ENCODE data around the gene TSEN15.

DNA sequence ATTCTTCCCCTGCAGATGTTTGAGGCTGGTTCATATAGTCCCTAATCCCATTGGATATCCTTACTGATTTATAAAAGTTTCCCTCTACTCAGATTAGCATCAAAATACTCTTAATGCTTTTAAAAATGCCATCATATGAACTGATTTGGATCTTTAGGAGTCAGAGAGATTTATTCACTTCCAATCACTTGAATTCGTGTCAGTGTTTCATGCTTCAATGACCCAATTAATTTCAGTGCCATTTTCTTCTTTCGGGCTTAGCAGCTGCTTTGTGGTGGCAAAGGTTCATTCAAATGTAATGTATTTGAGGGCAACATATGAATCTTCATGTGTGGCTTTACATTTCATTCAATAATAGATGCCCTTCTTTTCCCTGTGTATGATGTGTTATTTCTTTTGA, 2.2 kb upstream of the TSEN15 start:
- no peak for TF ChIP-seq CTCF (IDR thresholded peaks at IDR 0.05)
- TF ChIP-seq POLR2A (IDR thresholded peaks at IDR 0.05), result no peak

Data from suprapubic skin (tissue), 3 donors.